ENCODE data around the gene ROBO2. TPM values are rescaled to one million over a fixed set of nuclear protein-coding genes. Genes with fewer than 3 reads are reported as not detected.

Gene ROBO2
- polyA plus RNA-seq, 1 experiment: 16.3 TPM

DNA sequence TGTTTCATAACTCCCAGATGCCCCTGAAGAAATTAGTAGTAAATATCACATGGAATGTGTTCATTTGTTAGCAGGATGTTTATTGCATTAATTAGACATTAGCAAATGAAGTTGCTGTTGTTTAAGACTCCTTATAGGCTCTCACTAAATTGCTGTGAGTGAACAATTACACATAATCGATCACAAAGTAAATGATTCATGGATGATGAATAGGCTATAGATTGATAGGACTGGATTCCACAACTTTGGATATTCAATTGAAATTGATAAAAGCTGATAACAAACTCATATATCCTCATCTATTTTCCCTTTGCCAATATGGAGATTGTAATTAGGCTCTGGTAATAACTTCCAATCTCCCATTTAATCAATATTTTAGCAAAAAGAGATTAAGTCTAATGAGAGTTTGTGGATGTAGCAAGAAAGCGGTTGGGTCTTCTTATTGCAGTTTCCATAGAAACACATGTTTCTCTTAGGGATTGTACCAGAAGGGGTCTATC, 555.5 kb downstream of the ROBO2 start:
- Histone ChIP-seq H3K27me3 (ENCODE audit: control insufficient read depth, insufficient read depth, low read length) (no peaks in the 10 kb centered on the region), H3K9me3 (ENCODE audit: control insufficient read depth, insufficient read depth, low read length) (no peaks in the 10 kb centered on the region), H3K4me3 (ENCODE audit: low read depth, low read length) (no peak overlapping the region), H3K27ac (ENCODE audit: low read depth, low read length) (no peak overlapping the region)
- TF ChIP-seq, protein P1, sequence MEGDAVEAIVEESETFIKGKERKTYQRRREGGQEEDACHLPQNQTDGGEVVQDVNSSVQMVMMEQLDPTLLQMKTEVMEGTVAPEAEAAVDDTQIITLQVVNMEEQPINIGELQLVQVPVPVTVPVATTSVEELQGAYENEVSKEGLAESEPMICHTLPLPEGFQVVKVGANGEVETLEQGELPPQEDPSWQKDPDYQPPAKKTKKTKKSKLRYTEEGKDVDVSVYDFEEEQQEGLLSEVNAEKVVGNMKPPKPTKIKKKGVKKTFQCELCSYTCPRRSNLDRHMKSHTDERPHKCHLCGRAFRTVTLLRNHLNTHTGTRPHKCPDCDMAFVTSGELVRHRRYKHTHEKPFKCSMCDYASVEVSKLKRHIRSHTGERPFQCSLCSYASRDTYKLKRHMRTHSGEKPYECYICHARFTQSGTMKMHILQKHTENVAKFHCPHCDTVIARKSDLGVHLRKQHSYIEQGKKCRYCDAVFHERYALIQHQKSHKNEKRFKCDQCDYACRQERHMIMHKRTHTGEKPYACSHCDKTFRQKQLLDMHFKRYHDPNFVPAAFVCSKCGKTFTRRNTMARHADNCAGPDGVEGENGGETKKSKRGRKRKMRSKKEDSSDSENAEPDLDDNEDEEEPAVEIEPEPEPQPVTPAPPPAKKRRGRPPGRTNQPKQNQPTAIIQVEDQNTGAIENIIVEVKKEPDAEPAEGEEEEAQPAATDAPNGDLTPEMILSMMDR (IDR thresholded peaks at IDR 0.05; ENCODE audit: low read depth, low read length): no peak
- POLR2A ChIA-PET: no interaction called here
- CTCF ChIA-PET: no interaction called here
- DNase-seq (ENCODE audit: low read depth, low spot score): no peak

DNA sequence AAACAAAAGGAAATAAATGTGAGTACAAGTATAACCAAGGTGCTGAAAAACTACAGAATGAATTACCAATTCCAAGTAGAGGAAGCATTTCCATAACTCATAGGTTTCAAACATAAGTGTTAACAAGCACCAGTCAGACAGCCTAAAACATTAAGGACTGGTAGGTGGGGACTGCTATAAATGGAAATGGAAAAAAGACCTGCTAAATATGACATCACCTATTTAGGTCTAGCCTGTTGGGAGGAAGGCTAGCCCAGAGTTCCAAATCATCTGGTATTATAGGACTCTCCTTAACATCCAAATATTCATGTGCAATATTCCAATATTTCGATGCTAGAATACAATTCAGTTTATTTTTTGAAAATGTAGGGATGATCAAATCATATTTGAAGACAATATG, 560.0 kb downstream of the ROBO2 start:
- DNase-seq (ENCODE audit: low read depth, low spot score): no peak
- H3K27ac ChIP-seq (ENCODE audit: low read depth, low read length): no peak overlapping the region
- no peaks in the 10 kb centered on the region for H3K9me3 ChIP-seq (ENCODE audit: control insufficient read depth, insufficient read depth, low read length)
- CTCF ChIA-PET: no interaction called here
- no peak overlapping the region for H3K4me3 ChIP-seq (ENCODE audit: low read depth, low read length)
- POLR2A ChIA-PET: no interaction called here
- TF ChIP-seq, protein P1 (IDR thresholded peaks at IDR 0.05; ENCODE audit: low read depth, low read length): no peak
- no peaks in the 10 kb centered on the region for H3K27me3 ChIP-seq (ENCODE audit: control insufficient read depth, insufficient read depth, low read length)

DNA sequence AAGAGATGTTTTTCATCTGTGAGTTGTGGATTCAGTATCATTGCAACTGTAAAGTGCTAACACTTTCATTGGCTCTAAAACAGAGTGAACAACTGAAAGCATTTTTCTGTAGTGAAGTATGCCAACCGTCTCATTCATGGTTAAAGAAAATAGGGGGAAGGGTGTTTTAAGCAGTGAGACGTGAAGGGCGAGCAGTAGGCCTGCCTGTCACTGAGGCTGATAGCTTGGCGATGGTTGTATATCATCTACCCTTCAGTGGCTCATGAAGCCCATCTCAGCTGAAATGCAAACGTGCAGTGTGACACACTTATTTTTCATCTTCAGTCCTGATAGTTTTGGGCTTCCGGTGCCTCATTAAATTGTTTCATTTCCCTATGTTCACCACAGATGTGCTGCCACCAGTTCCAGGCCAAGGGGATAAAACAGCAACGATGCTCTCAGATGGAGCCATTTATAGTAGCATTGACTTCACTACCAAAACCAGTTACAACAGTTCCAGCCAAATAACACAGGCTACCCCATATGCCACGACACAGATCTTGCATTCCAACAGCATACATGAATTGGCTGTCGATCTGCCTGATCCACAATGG, 562.0 kb downstream of the ROBO2 start:
- H3K27me3 ChIP-seq (ENCODE audit: control insufficient read depth, insufficient read depth, low read length): no peaks in the 10 kb centered on the region
- ChIA-PET CTCF (interaction anchor here (0.9 kb wide), 1 partner anchor 8 kb away, joined by 7 read pairs; no protein-coding TSS in a partner anchor), POLR2A (no interaction called here)
- no peak overlapping the region for H3K27ac ChIP-seq (ENCODE audit: low read depth, low read length)
- no peaks in the 10 kb centered on the region for H3K9me3 ChIP-seq (ENCODE audit: control insufficient read depth, insufficient read depth, low read length)
- TF ChIP-seq, protein P1 (IDR thresholded peaks at IDR 0.05; ENCODE audit: low read depth, low read length): no peak
- no peak overlapping the region for H3K4me3 ChIP-seq (ENCODE audit: low read depth, low read length)
- no peak for DNase-seq (ENCODE audit: low read depth, low spot score)

DNA sequence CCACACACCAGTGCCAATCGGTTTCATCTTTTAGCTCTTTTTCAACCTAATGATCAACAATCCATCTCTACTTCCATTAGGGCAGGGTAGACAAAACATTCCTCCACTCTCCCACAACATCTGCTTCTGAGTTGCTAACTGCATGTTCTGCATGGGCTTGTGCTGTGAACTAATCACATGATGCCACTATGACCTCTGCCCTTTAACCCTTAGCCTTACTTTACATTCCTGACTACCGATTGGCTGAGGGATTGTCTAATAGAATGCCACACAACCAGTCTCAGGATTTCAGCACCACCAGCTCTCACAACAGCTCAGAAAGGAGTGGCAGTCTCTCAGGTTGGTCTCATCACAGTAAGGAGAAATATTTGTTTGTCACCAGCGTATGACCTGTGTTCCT, 562.8 kb downstream of the ROBO2 start:
- POLR2A ChIA-PET: no interaction called here
- CTCF ChIA-PET: no interaction called here

DNA sequence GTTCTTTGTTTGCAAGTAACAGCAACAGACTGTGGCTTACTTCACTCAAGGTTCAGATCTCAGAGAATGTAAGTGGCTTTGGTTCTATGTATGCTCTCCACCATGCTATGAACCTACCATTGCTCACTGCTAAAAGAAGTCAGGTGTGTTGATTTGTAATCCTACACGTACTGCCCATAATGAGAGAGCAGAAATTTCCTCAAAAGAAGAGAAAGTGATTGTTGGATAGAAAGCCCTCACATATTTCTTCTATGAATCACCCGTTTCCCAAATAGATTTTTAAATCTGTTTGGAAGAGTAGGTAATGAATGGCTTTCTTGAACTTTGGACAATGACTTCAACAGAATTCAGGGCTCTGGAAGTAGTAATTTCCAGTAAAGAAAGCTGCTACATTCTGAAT, 565.4 kb downstream of the ROBO2 start:
- ChIA-PET POLR2A (no interaction called here), CTCF (no interaction called here)
- TF ChIP-seq, protein P1 (IDR thresholded peaks at IDR 0.05; ENCODE audit: low read depth, low read length): no peak
- no peak overlapping the region for H3K4me3 ChIP-seq (ENCODE audit: low read depth, low read length)
- H3K27ac ChIP-seq (ENCODE audit: low read depth, low read length): no peak overlapping the region
- no peak for DNase-seq (ENCODE audit: low read depth, low spot score)
- no peaks in the 10 kb centered on the region for H3K9me3 ChIP-seq (ENCODE audit: control insufficient read depth, insufficient read depth, low read length)
- H3K27me3 ChIP-seq (ENCODE audit: control insufficient read depth, insufficient read depth, low read length): no peaks in the 10 kb centered on the region

More for the DNA sequence above, 562.8 kb downstream of the ROBO2 start:
- no peak for DNase-seq (ENCODE audit: low read depth, low spot score)
- TF ChIP-seq, protein P1 (IDR thresholded peaks at IDR 0.05; ENCODE audit: low read depth, low read length): no peak
- H3K9me3 ChIP-seq (ENCODE audit: control insufficient read depth, insufficient read depth, low read length): no peaks in the 10 kb centered on the region
- H3K4me3 ChIP-seq (ENCODE audit: low read depth, low read length): no peak overlapping the region
- no peak overlapping the region for H3K27ac ChIP-seq (ENCODE audit: low read depth, low read length)
- H3K27me3 ChIP-seq (ENCODE audit: control insufficient read depth, insufficient read depth, low read length): no peaks in the 10 kb centered on the region

Data from AG04450 (cell line).